ENCODE results near the gene ADARB1.

ADARB1 gene

GRCh38 chr21:45172420-45172819 is 98.0 kb downstream of the ADARB1 start:
- DNase-seq (ENCODE audit: insufficient read length, low spot score) (no peak), FAIRE-seq (no peak)
- TF ChIP-seq CTCF (IDR thresholded peaks at IDR 0.05; ENCODE audit: insufficient read depth, missing control alignments) = no peak

GRCh38 chr21:45175326-45176095 is 101.1 kb downstream of the ADARB1 start:
- no peak for TF ChIP-seq CTCF (IDR thresholded peaks at IDR 0.05; ENCODE audit: insufficient read depth, missing control alignments)
- no peak for DNase-seq (ENCODE audit: insufficient read length, low spot score)
- no peak for FAIRE-seq

GRCh38 chr21:45176141-45176540 is 101.8 kb downstream of the ADARB1 start:
- TF ChIP-seq CTCF (IDR thresholded peaks at IDR 0.05; ENCODE audit: insufficient read depth, missing control alignments) = no peak
- DNase-seq (ENCODE audit: insufficient read length, low spot score) = no peak
- FAIRE-seq = no peak

GRCh38 chr21:45177039-45177438 is 102.7 kb downstream of the ADARB1 start:
- FAIRE-seq (no peak), DNase-seq (ENCODE audit: insufficient read length, low spot score) (no peak)
- no peak for TF ChIP-seq CTCF (IDR thresholded peaks at IDR 0.05; ENCODE audit: insufficient read depth, missing control alignments)

GRCh38 chr21:45178070-45178608 is 103.8 kb downstream of the ADARB1 start:
- FAIRE-seq = no peak
- TF ChIP-seq CTCF (IDR thresholded peaks at IDR 0.05; ENCODE audit: insufficient read depth, missing control alignments) = no peak
- DNase-seq (ENCODE audit: insufficient read length, low spot score) = no peak

GRCh38 chr21:45178971-45179370 is 104.6 kb downstream of the ADARB1 start:
- FAIRE-seq (no peak), DNase-seq (ENCODE audit: insufficient read length, low spot score) (no peak)
- no peak for TF ChIP-seq CTCF (IDR thresholded peaks at IDR 0.05; ENCODE audit: insufficient read depth, missing control alignments)

GRCh38 chr21:45179568-45180245 is 105.3 kb downstream of the ADARB1 start:
- TF ChIP-seq CTCF (IDR thresholded peaks at IDR 0.05; ENCODE audit: insufficient read depth, missing control alignments) = no peak
- FAIRE-seq (no peak), DNase-seq (ENCODE audit: insufficient read length, low spot score) (no peak)
